Colonic mucosa (tissue), 4 donors: ENCODE results near the gene PIGO. TPM values are rescaled to one million over a fixed set of nuclear protein-coding genes. Genes with fewer than 3 reads are reported as not detected.
A peak's percentile ranks its signal among the peaks of the same experiment; 100 is the strongest.

Source experiments
- DNase-seq: peaks from one replicate; pipeline ENCODE4 v3.0.0-alpha.2; 2020
- H3K27ac ChIP-seq: fragments of 200-600 bp; one replicate; pipeline ENCODE4 v1.8.0; 2021
- H3K27me3 ChIP-seq: fragments of 200-600 bp; one replicate; pipeline ENCODE4 v1.8.0; 2021
- H3K36me3 ChIP-seq: fragments of 200-600 bp; one replicate; pipeline ENCODE4 v1.8.0; 2021
- H3K4me1 ChIP-seq: fragments of 200-600 bp; one replicate; pipeline ENCODE4 v1.8.0; 2021; ENCODE audit warnings: mild to moderate bottlenecking
- H3K4me3 ChIP-seq: fragments of 200-600 bp; one replicate; pipeline ENCODE4 v1.8.0; 2021
- H3K9ac ChIP-seq, 2 donors: one replicate each; pipeline ENCODE4 v1.7.0; 2013; ENCODE audit warnings: control low read depth in 2 of 2, low read depth in 2 of 2, low read length in 2 of 2
- H3K9me3 ChIP-seq: fragments of 200-600 bp; one replicate; pipeline ENCODE4 v1.8.0; 2021
- intact Hi-C: fragments of 100-400 bp; cut with DNase I; formaldehyde crosslinking; loops from one replicate; pipeline ENCODE4 v1.14.1; 2022
- total RNA-seq, 2 donors: library from RNA; stranded (reverse); fragmentation: NEBNext Ultra II Directional in 1 of 2; extraction: Animal tissue kit (Norgen Biotek cat#: 25700) in 1 of 2; gene quantifications; one replicate each; pipeline ENCODE4 v1.2.1, GENCODE V29; 2021
- TF ChIP-seq, protein P1 (sequence below): fragments of 200-600 bp; IDR thresholded peaks from one replicate; pipeline ENCODE4 v1.8.0; 2022; ENCODE audit warnings: antibody characterized with exemption, mild to moderate bottlenecking
- donor health status: healthy.
- donor health status: DM: no; HTN: no; CAD: no.
- donor health status: DM: no; HTN: no; CAD: no.

PIGO gene
- total RNA-seq = 10 to 100 TPM; 27.6 to 51.3 TPM

DNA sequence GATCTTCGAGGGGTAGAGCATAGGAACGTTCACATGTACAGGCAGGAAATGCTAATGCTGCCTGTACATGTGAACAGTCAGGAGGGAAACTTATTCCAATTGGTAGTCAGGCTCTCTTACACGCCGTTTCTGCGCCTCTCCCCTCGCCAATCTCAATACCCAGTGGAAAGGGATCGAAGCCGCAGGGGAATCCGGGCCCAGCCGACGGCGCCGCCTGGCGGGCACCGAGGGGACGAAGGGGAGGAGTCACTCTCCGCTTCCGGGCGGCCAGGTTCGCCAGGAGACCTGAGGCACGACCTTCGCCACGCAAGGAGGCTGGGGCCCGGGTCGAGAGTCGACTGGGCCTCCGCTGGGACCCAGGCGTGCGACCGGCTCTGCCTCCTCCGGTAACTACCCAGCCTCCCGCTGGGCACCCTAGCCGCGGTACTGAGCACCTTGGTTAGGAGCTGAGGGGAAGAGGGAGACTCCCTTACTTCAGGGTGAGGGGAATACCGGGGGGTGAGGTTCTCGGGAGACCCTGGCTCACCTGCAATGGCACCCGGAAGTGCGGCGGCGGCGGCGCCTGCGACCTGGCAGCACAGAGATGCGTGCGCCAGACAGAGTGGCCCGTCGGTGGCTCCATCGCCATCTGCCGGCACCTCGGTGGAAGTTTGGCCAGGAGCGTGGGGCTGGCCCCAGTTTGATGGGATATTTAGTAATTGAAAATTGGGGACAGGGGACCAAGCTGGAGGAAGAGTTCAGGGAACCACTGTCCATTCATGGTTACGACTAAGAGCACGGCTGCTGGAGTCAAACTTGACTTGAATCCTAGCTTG lies at the start of gene PIGO:
Gene PIGO, minus strand, starts transcription at position 557 of the 815 bp plus-strand sequence. CDS start 1,026 bp downstream, outside the sequence.
- H3K9me3 ChIP-seq = no peaks in the 10 kb centered on the region
- H3K27me3 ChIP-seq = no peaks in the 10 kb centered on the region
- peak within 1 kb of the TSS; percentile 96 for H3K27ac ChIP-seq
- H3K4me3 ChIP-seq = peak within 1 kb of the TSS; percentile 72
- no peaks in the 10 kb centered on the region for H3K36me3 ChIP-seq
- peak; percentile 90 for DNase-seq
- H3K4me1 ChIP-seq = no peaks in the 10 kb centered on the region
- H3K9ac ChIP-seq = peak within 1 kb of the TSS; percentile 92 to 94
- TF ChIP-seq, protein P1, sequence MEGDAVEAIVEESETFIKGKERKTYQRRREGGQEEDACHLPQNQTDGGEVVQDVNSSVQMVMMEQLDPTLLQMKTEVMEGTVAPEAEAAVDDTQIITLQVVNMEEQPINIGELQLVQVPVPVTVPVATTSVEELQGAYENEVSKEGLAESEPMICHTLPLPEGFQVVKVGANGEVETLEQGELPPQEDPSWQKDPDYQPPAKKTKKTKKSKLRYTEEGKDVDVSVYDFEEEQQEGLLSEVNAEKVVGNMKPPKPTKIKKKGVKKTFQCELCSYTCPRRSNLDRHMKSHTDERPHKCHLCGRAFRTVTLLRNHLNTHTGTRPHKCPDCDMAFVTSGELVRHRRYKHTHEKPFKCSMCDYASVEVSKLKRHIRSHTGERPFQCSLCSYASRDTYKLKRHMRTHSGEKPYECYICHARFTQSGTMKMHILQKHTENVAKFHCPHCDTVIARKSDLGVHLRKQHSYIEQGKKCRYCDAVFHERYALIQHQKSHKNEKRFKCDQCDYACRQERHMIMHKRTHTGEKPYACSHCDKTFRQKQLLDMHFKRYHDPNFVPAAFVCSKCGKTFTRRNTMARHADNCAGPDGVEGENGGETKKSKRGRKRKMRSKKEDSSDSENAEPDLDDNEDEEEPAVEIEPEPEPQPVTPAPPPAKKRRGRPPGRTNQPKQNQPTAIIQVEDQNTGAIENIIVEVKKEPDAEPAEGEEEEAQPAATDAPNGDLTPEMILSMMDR = peak; percentile 71
- intact Hi-C loops = loop anchor here (10.0 kb wide), 1 partner anchor 191 kb away; no protein-coding TSS in a partner anchor

DNA sequence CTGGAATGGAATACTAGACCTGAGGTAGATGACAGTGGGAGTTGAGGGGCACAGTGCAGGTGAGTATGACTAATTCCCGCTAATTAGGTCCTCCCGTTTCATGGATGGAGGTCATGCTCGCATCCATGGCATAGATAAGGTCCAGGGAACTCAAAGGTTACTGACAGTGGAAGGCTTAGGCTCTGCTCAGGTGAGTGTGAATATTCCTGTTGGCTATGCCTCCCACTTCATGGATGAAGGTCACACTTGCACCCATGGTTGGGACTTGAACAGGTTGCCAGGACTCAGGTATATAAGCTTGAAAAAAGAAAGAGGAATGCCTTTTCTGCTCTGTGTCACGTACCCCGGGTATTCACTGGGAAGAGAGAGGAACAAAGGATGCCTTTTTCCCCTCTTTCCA lies 45.6 kb upstream of the PIGO start:
- no peak overlapping the region for H3K9ac ChIP-seq
- no peak overlapping the region for H3K27ac ChIP-seq
- no peak overlapping the region for H3K4me3 ChIP-seq
- no peak for DNase-seq
- H3K9me3 ChIP-seq = no peaks in the 10 kb centered on the region
- intact Hi-C loops = no loop called here
- no peaks in the 10 kb centered on the region for H3K4me1 ChIP-seq
- no peaks in the 10 kb centered on the region for H3K27me3 ChIP-seq
- TF ChIP-seq, protein P1 = no peak
- H3K36me3 ChIP-seq = no peaks in the 10 kb centered on the region

DNA sequence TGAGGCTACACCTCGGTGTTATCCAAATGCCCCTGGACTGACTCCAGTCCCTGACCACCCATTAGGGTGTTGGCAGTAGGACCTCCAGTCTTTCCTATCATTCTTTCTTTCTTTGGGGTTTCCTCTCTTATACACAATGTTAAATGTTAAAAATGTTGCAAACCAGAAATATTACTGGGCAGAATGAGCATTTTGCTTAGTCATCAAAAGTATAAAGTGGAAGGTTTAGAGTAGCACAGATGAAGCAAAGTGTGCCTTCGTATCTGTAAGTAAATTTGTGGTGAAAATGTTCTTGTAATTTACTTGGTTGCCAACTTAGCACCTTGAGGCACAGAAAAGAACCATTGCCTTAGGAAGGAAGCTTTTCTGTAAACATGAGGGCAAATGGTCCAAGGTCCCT lies 43.7 kb upstream of the PIGO start:
- Histone ChIP-seq H3K9me3 (no peaks in the 10 kb centered on the region), H3K4me1 (no peaks in the 10 kb centered on the region), H3K27me3 (no peaks in the 10 kb centered on the region), H3K9ac (no peak overlapping the region), H3K4me3 (no peak overlapping the region), H3K36me3 (no peaks in the 10 kb centered on the region), H3K27ac (no peak overlapping the region)
- TF ChIP-seq, protein P1 = no peak
- intact Hi-C loops = no loop called here
- DNase-seq = no peak

DNA sequence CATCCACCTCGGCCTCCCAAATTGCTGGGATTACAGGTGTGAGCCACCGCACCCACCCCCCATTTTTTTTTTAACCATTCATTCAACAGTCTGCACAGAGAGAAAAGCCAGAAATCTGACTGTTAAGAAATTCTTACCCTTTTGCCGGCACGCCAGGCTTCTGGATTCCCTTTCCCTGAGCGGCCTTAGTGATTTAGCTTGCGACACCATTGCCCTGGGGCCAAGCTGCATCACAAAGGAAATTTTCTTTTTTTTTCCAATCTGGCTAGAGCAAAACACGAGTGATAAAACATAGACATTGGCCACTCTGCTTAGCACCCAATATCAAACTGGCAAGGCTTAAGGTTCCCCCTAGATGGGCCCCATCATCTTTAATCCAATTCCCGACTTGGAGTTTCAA lies 40.5 kb upstream of the PIGO start:
- no peaks in the 10 kb centered on the region for H3K27me3 ChIP-seq
- H3K4me1 ChIP-seq = no peaks in the 10 kb centered on the region
- DNase-seq = no peak
- TF ChIP-seq, protein P1 = no peak
- H3K4me3 ChIP-seq = no peak overlapping the region
- H3K9me3 ChIP-seq = no peaks in the 10 kb centered on the region
- no peaks in the 10 kb centered on the region for H3K36me3 ChIP-seq
- no peak overlapping the region for H3K27ac ChIP-seq
- intact Hi-C loops = no loop called here
- H3K9ac ChIP-seq = no peak overlapping the region

DNA sequence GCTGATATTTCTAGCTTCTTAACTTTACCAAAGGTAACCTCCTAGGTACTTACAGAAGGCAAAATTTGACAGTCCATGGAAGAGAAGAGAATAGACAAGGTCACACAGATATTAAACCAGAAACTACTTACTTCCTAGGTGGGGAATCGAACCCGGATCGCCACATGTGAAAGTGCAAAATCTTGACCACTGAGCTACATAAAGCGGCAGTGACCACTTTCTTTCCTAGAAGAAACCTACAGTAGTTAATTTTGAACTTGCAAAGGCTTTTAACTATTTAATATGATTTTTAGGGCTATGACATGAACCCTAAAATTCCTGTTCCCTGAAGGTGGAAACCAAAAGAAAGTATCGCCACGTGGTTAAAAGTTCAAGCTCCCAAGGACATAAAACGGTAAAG lies 39.6 kb upstream of the PIGO start:
- no peak for DNase-seq
- Histone ChIP-seq H3K36me3 (no peaks in the 10 kb centered on the region), H3K9ac (no peak overlapping the region), H3K4me1 (no peaks in the 10 kb centered on the region), H3K9me3 (no peaks in the 10 kb centered on the region), H3K27me3 (no peaks in the 10 kb centered on the region), H3K27ac (no peak overlapping the region), H3K4me3 (no peak overlapping the region)
- intact Hi-C loops = no loop called here
- TF ChIP-seq, protein P1 = no peak
